GM12892 (cell line): ENCODE data around the gene FXYD6.

Source experiments
- POLR2A ChIP-seq: IDR thresholded peaks from 2 replicates; pipeline ENCODE4 v1.6.1; 2011; ENCODE audit warnings: low read depth, low read length, control low read depth
- POLR2AphosphoS5 ChIP-seq: IDR thresholded peaks from 2 replicates; pipeline ENCODE4 v1.6.1; 2011; ENCODE audit warnings: low read depth, low read length, control low read depth

- TF ChIP-seq POLR2A (no peak), POLR2AphosphoS5 (no peak)
These were observed 47.7 kb downstream of the FXYD6 start for GRCh38 chr11:117828611-117829368.
